Stimulated activated CD4-positive, alpha-beta T cell treated with anti-CD3 and anti-CD28 coated beads, Interleukin-1b, Interleukin-23, amount 100 ng/mL, for 48 hours (primary cell): ENCODE data around the gene CCDC175.
A peak's percentile ranks its signal among the peaks of the same experiment; 100 is the strongest.

Source experiments
- DNase-seq: peaks from one replicate; pipeline ENCODE4 v3.0.0-alpha.2; 2020

CCDC175 gene

DNA sequence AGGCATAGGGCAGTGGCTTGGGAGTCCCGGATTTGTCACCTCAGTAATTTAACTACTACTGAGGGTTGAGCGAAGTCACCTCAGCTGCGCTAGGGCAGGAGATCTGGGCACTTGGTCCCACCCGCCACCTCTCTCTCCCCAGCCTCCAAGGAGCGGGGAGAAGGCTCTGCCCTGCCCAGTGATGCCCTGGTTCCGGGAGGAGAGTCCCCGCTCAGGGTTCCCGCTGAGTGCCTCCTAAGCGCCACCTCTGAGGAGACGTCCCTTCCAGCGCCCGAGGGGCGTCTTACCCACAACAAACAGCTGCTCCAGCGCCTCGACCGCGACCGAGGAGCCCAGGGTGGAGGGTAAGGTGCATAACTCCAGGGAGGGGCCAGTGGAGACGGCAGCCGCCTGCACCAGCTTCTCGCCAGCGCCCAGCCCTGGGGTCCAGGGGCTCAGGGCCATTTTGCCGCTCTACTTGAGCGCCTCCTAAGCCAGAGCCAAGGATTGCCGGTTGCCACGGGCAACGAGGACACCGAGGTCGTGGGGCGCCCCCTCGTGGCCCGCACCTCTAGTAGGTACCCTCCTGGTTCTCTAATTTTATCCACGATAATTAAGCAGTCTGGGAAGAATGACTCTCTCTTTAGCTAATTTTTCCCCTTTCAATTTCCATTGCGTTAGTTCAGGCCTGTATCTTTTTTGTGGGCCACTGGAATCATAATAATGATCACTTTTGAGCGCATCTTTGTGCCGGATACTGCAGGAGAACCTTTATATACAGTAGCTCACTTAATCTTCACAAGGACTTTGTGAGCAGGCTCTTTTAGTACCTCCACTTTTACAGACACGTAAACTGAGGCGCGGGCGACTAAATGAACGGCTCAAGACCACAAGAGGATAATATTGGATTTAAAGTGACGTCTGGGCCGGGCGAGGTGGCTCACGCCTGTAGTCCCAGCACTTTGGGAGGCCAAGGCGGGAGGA, at the start of gene CCDC175:
TSS of gene CCDC175 (minus strand) at position 481 of the 963 bp plus-strand sequence. CDS start at position 444, 37 bp downstream.
- peak; percentile 86 for DNase-seq

DNA sequence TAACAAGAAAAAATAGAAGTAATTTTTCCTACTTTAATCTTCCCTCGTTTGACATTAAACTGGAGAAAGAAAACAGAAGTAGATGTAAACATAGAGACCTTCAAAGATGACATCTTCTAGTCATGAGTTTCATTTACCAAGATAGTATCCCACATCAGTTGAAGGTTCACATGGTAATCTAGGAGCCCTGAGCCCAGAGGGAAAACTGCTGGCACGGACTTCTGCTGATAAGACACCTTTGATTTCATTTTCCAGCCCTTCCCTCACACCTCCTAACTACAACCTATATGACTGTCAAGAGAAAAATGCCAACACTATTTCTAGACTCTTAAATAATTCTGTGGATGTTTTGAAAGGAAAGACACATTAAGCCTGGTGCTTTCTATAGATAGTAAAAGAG, 46.0 kb upstream of the CCDC175 start:
- DNase-seq, result no peak

DNA sequence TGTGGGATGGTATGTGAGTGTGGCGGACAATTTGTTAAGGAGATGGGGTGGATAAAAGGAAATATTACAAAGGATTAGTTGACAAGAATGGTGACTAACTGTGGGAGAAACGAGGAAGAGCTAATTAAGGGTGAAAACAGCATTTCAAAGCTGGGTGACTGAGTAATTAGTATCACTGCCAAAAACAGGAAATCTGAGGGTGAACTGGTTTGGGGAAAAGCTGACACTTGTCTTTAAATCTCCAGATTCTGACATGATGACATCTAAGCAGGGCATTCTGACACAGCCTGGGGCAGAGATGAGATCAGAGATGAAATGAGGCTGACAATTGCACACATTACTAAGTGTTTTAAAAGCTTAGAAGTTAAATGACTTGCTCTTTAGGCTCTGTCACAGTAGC, 42.4 kb upstream of the CCDC175 start:
- no peak for DNase-seq

DNA sequence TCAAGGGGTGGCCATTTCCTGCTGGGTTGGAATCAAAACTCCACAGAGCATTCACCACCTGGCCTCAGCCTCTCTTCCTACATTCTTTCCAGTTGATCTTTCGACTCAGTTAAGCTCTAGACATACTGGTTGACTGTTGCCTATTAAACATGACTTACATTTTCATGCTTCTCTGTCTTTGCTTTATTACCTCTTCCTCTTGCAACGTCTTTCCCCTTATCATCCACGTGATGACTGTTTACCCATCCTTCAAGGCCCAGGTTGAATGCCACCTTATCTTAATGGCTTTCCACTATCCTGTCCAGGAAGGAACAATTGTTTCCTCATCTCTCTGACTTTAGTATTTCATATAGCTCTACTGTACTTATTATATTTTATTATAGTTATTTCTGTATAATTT, 24.4 kb upstream of the CCDC175 start:
- no peak for DNase-seq

DNA sequence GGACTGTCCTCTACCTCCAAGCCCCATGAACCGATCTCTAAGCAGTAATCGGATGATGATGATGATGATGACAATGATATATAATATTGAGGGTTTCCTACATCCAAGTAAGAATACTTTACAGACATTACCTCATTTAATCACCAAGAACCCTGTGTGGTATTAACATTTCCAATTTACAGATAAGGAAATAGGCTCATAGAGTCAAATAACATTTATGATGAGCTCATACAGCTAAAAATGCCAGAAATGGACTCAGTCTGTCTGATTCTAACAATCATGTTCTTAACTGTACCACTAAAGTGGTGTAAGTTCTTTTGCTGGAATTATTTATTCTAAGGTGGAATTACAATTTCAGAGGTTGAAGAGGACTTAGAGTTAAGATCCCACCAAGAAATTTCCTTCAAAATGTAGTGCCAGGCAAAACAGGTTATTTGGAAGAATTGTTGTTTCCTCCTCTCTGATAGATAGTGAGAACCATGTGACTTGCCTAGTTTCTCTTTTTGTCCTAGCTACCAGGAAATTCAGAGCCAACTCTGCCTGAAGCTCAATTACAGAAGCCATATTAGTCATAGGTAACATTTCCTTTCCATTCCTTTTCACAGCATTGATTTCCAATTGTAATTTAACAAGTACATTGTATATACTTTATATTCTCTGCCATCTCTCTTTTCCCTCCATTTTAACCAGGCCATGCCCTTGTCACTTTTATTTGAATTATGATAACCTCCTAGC, 23.8 kb upstream of the CCDC175 start:
- DNase-seq, result no peak

DNA sequence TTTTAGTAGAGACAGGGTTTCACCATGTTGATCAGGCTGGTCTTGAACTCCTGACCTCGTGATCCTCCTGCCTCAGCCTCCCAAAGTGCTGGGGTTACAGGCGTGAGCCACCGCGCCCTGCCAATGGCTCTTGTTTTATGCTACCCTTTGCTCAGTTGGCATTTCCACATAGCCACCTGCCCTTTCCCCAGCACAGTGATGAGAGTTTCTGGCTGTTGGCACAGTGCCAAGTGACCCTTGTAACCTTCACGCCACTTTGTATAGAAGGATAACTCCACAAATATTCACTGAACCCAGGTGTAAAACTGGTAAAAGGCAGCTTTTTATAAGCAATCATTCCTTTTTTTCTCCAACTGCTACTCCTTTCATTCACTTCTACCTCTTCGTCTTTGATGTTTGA, 18.5 kb upstream of the CCDC175 start:
- DNase-seq, result no peak

DNA sequence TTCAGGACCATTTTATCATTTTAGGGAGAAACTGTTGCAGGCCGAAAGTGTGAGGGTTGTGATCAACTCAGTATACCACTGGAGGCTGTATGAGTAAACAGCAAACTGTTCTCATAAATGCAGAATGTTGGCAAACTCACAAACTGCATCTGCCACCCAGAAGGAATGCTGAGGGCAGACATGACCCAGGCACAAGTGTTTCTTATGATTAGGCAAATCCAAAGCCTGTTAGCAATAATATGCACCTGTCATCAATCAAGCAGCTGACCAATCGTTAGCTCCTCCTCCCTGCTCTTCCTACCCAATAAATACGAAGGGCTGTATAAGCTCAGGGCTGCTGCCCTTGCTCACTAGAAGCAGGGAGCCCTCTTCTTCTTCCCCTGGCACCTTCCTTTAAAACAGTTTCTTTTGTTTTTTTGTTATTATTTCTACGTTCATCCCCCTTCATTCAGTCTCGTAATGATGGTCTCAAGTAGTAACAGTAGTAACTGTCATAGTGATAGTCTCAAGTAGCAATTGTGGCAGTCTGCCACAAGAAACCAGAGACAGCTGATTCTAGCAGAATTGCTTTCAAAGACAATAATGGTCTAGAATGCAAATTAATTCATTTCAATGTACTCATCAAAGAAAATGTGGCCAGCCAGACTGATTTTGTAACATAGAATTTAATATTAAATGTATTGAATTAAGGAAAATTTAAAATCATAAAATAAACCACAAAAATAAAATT, 15.2 kb upstream of the CCDC175 start:
- no peak for DNase-seq

DNA sequence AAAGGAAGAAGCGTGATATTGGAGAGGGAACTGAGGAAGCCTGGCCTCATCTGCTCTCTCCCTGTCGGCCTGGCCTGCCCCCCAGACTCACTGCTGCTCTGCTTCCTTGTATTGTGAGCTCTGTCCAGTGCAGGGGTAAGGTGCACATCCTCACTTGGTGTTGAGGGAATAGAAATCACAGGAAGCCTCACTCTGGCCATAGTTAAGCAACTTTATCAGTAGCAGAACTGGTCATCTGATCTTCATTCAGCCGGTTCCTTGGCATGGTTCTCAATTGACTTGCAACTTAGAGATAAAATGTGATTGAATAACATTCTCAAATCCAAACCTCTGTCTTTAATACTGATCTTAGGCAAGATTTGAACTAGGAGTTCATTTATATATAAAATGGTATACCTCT, 11.5 kb upstream of the CCDC175 start:
- no peak for DNase-seq

DNA sequence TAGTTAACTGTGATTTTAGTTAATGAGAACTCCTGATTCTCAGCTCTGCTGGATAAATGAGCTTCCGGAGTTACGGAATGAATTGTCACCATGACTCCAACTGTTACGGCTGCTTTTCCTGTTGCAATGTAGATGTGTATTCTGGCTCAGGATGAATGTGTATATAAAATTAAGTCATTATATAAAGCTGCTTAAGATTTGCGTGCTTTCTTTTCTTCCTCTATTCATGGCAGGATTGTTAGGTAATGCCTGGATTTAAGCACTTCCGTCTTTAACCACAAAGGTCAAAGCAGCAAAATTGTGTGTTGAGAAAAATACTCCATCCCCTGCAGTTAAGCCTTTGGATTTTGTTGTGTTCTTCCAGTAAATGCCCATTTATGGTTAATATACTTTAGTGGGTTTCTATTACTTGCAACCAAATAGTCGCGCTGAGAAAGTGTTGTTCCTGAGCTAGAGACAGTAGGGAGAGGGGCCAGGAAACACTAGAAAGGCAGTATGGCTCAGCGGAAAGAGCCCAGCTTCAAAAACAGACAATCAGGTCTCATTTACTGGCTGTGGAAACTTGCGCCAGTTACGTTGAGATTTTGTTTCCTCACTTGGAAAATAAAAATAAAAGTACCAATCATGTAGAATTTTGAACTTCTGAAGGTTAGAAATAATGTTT, 9.4 kb upstream of the CCDC175 start:
- no peak for DNase-seq

DNA sequence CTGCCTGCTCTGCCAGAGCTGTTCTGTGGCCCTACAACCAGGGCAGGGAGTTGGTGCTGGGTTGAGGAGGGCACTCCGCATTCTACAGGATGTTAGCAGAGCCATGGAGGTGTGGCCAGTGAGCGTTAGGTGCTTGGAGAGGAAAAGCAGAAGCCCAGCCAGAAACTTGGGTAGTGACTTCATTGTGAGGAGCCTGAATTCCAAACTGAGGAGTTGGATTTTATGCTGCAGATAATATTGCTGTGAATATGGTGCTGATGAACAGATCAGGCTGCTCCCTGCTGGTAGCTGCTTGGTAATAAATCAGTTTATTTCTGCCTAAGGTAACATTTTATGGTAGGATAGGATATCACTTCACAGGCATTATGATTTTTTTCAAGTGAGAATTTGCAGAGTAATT, 7.1 kb upstream of the CCDC175 start:
- DNase-seq, result no peak

DNA sequence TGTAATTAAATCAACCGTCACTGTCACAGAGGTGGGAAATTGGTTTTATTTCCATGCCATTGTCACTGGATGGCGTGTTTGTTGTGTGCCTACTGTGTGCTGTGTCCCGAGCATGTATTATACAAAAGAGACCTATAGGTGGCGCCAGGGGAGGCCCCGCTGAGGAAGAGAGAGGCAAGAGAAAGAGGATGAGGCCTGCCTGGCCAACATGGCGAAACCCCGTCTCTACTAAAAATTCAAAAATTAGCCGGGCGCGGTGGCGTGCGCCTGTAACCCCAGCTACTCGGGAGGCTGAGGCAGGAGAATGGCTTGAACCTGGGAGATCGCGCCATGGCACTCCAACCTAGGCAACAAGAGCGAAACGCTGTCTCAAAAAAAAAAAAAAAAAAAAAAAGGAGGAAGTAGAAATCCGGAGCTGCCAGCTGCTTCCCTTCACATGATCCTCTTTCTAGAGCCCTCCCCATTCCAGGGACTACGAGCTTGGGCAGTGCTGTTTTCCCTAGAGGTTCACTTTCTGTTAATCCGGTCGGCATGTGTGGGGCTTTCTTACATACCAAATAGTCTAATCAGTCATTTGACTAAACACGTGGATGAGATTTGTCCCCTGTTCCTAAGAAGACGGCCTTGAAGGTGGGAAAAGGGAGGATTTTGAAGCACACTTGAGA, 6.4 kb upstream of the CCDC175 start:
- no peak for DNase-seq

DNA sequence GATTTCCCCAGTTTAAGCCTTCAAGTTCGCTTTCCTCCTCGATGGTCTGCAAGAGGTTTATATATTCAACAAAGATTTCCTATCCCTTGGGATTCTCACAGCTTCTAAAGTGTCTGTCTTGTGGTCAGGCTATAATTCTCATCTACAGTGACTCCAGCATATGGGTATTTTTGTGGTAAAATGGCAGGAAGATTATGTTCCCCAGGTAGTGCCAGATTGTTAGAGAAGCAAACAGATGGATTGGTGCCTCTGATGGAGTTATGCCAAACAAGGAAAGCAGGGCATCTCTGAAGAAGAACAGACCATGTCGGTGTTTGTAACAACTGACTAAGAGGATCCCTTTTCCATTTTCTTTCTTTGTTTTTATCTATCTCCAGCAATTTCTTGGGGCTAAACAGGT, 5.5 kb upstream of the CCDC175 start:
- no peak for DNase-seq

DNA sequence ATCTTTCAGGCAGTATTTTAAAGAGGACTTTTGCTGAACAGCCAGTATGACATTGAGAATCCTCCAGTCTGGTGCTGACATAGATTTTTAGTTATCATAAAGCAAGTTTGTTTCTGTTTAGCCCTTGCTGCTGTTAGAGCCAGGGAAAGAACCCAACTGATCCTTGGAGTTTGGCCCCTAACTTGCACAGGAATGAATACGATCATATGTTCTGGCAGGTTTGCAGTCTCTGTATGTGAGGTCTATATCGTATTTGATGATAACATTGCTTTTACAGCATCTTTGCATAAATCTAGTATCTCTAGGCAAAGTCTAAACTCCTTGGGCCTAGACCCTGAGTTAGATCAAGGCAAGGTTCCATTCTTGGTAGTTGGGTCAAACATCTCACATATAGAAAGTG, 4.3 kb upstream of the CCDC175 start:
- no peak for DNase-seq

DNA sequence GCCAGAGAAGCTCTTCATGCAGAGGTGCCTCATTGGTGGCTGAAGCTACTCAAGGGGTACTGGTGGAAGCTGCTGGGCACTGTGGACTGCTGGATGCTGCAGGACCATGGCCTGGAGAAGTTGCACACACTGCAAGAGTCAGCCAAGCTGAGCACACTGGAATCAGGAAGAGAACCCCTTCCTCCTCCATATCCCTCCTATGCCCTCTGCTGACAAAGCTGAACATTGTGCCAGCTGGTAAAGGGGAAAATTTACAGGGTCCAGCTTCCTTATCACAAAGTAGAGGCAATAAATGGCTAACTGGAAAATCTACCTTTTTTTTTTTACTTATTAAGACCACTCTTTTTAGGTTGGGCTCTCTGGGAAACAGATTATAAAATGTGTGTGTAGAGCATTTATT, 6.5 kb downstream of the CCDC175 start:
- DNase-seq, result no peak

DNA sequence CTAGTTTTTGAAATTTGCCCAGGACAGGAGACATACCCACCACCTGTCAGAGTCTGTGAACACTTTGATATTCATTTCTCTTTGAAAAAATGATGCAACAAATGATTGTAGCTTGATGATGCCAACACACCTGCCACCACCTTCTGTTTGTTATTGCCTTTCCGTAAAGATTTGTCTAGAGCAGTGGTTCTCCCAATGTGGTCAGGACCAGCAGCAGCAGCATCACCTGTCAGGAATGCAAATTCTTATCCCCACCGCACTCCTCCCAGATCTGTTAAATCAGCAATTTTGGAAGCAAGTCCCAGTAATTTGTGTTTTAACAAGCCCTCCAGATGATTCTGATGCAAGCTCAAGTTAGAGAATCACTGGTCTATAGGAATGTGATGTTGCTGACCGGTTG, 9.9 kb downstream of the CCDC175 start:
- no peak for DNase-seq

DNA sequence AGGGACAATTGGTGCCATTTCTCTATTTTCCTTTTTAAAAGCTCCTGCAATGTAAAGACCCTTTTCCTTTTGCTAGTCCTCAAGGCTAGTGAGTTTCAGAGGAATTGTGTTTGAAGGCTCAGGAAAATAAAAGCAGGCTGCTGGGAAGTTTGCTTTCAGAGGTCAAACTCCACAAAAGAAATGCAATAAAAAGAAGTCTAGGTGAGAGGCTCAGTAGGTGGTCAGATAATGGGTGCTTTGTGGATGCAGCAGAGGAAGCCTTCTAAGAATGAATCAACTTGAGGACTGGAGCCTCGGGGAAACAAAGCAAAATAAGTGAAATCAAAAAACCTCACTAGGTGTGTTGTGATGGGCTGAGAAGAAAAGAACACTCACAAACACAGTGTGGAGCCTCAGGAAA, 10.3 kb downstream of the CCDC175 start:
- no peak for DNase-seq

DNA sequence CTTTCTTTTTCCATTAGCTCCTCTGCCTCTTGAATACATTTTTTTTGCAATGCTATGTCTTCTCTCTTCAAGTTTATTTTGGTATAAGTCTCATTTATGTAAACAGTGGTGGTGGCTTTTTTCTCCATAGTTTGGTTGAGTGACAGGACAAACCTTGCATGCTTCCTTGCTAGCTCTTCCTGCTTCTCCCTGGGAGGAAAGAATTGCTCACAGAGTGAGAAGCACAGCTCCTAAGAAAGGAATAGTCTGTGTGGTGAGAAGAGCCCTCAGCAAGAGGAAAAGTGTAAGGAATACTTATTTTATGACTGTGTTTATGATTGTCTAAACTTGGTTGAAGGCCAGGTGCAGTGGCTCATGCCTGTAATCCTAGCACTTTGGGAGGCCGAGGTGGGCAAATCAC, 11.5 kb downstream of the CCDC175 start:
- DNase-seq, result no peak

DNA sequence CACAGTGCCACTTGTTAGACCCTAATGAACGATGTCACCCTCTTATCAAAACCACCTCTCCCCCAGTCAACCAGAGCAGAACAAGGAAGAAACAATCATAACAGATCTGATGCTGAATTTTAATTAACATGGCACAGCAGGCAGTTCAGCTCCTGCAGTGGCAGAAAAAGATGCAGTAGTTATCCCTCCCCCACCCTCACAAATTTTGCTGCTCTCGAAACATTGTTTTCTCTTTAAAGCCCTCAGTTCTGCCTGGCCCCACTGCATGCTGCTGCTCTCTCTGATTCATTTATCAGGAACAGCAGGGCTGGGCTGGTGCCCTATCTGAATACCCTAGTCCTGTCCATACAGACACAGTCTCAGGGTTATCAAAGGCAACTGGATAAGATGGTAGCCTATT, 12.2 kb downstream of the CCDC175 start:
- no peak for DNase-seq

DNA sequence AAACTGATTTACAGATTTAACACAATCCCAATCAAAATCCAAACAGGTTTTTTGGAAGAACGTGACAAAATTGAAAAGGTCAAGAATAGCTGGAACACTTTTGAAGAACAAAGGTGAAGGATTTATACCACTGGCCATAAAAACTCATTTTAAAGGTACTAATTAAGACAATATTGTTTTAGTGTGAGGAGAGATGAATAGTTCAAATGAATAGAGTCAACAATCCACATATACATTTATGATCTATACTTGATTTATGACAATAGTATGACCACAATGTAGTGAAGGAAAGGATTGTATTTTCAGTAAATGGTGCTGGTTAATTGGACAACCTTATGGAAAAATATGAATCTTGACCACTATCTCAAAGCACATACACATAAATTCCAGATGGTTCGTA, 29.3 kb downstream of the CCDC175 start:
- no peak for DNase-seq

DNA sequence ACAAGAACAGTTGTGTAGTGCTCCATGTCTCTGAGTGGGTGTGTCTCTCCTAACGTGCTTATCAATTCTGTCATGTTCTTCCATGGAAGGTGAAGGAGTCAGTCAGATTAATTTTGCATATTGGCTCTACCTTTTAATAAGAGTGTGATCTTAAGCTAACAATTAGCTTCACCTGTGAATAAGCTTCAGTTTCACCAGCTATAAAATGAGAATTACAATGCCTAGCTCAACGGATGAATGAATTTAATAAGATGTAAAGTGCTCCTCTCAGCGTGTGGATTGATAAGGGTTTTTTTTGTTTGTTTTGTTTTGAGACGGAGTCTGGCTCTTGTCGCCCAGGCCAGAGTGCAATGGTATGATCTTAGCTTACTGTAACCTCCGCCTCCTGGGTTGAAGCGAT, 32.7 kb downstream of the CCDC175 start:
- no peak for DNase-seq

DNA sequence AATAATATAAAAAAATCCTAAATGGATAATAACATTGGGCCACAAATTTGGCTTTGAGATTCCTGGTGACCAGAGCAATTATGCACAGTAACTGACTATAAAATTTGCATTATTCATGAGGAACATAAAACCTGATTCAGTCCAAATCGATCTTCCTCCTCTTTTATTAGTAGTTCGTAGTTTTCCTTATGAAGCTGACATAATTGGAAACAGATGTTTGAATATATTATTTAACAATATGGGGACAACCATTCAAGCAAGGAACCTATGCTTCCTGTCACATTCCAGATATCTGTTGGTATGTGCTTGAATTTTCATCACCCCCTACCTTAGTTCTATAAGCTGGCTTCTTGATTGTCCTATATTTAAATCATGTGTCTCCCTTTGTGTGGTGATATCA, 34.9 kb downstream of the CCDC175 start:
- DNase-seq, result no peak

DNA sequence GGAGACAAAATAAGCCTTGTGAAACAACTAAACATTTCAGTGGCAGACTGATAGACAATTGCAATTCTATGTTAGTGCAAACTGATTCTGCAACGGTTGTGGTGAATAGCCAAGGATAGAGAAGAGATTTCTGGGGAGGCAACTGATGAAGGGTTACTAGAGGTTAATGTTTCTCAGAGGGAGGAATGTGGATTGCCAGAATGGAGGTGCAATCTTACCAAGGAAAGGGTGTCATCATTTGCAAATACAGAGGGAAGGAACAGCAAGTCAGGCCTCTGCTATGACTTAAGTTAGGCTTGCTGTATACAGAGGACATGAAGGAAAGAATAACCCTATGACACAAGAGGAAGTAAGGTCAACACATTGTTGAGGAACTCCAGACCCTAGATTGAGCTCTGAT, 35.8 kb downstream of the CCDC175 start:
- no peak for DNase-seq
